HG02870 (cell line): ENCODE measurements around the gene SCFD2.
"Not testable (repeated sequence)": the region's sequence is repeated elsewhere in the genome, so short reads cannot be mapped to it uniquely, and the experiment has no call there.

ENCODE experiments used
- ATAC-seq: cut with Tn5 transposase; IDR thresholded peaks from one replicate; pipeline ENCODE4 v1.9.1; 2021; ENCODE audit warnings: mild to moderate bottlenecking, moderate library complexity; ENCODE audit not compliant: unreplicated experiment

The SCFD2 gene

DNA sequence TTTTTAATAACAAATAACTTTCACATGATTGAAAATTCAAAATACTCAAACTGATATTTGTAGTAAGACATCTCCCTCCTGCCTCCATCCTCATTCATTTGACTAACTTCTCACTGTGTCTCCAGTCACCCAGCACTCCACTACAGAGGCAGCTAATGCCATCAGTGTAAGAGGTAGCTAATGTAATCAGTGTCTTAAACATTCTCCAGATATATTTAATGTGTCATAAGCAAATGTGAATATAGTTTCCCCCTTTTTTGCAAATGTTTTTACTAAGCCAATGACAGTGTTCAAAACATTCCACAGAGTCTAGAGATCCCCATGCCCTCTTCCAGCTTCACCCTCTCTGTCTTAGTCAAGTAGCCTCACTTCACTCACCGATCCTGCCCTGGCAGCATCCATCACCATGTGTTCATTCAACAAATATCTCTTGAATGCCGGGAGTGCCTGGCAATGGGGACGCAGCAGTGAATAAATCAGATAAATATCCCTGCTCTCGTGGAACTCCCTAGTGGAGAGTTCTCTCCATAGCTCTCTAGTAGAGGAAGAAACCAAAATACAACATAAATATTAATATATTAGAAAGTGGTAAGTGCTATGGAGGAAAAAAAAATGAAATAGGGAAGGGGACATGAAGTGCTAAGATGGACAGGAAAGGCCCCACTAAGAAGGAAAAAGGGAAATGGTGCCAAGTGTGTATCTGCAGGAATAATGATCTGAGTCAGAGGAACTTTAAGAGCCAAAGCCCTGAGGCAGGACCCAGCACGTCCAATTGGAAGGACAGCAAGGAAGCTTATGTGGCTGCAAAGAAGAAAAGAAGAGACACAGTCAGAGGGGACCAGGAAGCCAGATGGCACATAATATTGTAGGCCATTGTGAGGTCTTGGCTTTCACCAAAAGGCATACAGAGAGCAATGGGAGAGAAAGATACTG lies 18.7 kb downstream of the SCFD2 start:
- ATAC-seq, result no peak

DNA sequence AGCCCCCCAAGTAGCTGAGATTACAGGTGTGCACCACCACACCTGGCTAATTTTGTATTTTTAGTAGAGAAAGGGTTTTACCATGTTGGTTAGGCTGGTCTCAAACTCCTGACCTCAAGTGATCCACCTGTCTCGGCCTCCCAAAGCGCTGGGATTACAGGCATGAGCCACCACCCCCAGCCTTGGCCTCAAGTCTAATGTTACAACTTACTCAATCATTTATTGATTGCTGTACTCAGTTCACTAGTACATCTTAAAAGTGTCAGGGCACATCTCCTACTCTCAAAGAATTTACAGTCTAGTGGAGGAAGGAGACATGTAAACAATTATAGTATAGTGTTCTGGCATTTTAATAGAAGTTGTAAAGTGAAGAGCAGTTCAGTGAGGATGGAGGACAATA lies 19.5 kb downstream of the SCFD2 start:
- ATAC-seq, result not testable (repeated sequence)

DNA sequence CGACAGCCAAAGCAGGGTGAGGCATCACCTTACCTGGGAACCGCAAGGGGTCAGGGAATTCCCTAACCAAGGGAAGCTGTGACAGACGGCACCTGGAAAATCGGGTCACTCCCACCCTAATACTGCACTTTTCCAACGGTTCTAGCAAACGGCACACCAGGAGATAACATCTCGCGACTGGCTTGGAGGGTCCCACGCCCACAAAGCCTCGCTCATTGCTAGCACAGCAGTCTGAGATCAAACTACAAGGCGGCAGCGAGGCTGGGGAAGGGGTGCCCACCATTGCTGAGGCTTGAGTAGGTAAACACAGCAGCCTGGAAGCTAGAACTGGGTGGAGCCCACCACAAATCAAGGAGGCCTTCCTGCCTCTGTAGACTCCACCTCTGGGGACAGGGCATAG lies 25.7 kb downstream of the SCFD2 start:
- not testable (repeated sequence) for ATAC-seq

DNA sequence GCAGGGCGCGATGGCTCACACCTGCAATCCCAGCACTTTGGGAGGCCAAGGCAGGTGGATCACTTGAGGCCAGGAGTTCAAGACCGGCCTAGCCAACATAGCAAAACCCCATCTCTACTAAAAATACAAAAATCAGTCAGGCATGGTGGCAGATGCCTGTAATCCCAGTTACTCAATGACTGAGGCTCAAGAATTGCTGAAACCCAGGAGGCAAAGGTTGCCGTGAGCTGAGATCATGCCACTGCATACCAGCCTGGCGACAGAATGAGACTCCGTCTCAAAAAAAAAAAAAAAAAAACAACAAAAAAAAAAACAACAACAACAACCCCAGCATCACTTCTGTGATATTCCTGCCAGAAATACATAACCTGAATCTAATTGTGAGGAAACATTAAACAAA lies 30.9 kb downstream of the SCFD2 start:
- not testable (repeated sequence) for ATAC-seq

DNA sequence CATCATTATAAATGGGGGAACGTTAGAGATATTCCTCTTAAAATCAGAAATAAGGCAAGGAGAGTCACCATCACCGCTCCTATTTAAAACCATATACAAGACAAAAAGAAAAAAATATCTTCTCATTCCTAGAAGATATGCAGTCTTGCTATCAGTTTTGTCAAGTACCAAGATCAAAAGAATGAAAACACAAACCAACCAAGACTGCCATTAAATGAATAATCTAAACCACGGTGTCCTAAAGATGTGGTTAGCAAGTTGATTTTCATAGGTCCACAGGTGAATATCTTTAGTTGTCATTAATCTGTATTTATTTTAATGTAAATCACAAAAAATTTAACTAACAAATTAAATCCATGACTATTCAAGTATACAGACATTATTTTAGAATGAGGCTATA lies 39.3 kb downstream of the SCFD2 start:
- no peak for ATAC-seq

DNA sequence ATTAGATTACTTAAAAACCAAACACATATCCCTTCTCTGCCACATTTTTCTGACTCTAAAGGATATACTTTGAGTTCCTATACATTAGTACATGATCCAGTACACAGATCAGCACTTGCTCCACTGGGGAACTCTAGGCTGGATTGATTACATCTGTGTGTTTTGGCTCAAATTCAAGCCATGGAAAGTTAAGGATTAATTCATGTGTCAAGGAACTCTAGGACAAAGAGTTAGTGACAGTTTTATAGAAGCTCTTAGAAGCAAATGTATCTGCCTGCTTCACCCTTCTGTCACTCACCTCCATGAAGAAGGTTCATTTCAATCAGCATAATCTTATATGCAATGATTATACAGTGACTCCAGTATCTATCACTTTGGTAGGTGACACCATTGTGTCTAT lies 43.2 kb downstream of the SCFD2 start:
- no peak for ATAC-seq

DNA sequence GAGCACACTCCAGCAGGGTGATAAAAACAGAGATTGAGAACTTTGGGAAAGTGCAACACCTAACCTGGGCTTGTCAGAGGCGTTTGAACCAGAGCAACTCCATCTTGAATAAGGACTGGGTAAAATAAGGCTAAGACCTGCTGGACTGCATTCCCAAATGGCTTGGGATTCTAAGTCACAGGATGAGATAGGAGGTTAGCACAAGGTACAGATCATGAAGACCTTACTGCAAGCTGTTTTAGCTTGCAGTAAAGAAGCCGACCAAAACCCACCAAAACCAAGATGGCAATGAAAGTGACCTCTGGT lies 43.9 kb downstream of the SCFD2 start:
- no peak for ATAC-seq

DNA sequence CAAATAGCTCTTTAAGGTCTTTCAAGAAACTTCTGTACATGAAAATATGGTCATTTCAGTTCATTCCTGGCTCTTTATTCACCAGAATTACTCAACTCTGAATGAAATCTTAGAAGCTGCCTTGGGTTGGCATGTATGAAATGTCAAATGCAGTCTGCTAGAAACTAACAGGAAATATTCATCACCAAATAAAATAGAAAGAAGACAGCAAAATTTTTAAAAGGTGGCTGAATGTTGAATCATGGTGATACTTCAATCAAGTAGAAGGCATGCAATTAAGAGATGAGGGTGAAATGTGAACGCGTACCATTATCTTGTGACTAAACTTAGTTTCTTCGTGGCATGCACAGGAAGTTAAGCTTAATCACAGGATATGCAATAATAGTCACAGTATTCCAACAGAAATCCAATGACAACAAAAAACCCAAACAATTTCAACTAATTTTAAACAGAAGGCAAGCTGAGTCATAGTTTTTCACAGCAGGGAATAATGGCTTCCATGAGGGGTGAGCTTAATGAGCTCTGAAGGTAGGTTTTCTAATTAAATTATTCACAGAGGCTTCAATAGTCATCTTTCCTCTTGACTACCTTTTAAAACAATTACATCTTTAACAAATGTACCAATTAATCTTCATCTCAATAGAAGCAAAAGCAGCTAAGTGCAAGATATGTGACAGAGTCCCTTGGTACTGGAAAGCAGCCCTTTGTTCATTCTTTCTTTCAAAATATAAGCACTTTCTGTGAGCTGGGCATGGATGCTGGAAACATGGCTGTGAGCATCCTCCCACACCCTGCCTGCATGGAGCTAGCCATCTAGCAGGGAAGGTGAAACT lies 44.5 kb downstream of the SCFD2 start:
- ATAC-seq, result no peak

DNA sequence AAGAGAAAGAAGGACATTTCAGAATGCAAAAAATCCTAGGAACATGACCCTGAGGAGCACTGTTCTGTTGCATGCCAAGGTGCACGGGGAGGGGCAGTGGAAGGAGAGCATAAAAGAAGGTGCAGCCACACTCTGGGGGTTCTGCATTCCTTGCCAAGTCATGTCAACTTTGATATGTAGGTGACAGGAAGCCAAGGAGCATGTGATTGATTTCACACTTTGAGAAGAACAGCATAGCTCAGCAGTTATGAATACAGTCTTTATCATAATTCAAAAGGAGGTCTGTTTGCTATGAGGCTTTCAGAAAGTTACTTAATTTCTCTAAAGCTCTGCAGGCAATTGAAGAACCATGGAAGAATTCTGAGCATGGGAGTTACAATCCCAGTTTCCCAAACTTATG lies 50.6 kb downstream of the SCFD2 start:
- no peak for ATAC-seq

DNA sequence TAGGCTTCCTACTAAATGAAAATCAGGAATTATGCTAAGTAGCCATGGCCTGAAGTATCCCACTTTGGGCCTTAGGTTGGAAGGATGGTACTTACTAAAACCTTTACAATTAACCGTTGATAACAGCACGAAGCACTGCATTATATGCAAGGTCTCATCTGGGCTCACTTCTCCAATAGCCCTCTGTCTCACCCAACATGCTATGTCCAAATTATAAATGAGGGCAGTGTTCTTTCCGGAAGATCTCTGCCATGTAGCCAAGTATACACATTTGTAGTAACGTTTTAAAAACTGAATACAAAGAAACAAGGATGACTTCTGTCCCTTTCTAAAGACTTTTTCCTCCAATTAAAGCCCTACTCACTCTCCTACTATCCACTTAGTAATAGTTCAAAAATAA lies 51.6 kb downstream of the SCFD2 start:
- ATAC-seq, result no peak

DNA sequence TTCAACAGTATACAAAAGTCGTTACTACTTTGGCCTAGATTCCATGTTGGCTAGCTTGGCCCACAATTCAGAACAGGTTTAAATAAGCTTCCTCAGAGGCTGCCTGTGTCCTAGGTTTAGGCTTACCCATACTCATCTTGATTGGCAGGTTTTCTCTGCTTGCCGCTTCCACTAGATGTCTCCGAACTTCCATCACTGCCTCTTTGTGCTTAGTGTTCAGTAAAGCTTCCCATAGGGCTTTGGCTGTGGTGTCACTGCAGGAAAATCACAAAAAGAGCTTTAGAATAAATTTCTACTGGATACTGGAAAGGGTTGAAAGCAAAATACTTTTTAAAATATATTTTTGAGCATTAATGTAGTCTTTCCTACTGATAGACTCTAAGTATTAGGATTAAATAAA lies 52.4 kb downstream of the SCFD2 start:
- ATAC-seq, result no peak

DNA sequence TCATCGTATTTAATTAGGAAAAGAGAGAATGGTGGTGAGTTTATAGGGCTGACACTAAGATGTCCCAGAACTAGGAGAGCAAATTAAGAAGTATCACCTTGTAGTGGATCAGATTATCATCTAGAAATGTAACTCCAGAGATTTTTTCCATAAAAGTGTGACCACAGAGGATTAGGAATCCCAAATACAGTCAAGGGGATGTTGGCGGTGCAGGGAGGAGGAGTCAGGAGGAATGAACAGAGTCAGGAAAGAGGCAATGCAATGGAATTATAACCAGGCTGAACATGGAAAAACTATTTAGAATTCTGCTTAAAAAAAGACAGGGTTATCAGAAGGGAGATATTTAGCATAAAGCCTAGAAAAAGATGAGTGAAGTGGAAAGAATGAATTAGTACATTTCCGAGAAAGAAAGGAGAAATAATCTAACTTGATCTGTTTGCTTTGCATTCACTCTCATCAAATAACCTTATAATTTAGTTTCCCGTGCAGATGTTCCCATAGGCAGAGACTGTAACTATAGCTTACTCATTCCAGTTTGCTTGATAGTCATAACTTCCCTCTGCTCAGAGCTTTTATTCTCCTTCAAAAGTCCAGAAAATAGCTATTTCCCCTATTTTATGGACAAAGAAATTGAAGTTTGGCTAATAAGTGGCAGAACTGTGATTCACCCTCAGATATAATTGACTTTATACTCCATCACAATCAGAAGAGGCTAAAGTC lies 56.4 kb downstream of the SCFD2 start:
- no peak for ATAC-seq

DNA sequence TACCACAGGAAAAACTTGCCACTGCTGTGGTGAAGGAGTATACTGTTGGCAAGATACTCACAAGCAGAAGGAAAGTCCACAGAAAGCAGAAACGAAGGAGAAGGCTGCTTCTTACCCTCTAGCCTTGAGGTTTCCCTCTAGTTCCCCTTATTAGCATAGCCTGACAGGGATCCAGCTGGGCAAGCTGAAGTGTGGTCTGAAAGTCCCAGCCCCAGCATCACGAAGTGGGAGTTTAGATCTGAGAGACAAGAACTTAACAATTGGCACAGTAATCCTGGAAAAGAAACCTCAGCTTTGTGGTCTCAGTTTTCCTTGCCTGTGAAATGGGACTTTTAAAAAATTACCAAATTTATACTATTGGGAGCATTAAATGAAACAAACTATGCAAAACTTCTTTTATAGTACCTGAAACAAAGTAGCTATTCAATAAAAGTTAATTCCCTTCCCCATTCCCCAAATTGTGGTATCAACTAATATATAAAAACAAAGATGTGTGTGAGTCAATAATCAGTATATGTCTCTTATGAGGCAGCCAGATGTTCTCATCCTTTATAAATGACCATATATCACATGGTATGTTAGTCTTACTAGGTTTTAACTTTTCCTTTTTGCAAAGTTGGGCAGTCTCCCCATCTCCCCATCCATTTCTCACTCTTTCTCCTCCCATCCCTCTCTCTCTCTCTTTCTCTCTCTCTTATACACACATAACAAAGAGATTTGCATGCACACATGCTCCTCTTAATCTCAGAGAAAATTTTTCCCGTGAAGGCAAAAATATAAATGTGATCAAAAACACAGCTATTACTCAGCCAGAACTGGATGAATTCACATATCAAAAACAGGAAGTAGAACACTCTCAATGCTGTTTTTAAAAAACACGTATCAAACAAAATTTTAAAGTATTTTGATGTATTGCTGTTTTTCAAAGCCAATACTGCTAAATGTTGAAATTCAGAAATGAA lies 57.8 kb downstream of the SCFD2 start:
- ATAC-seq, result peak; percentile 85

DNA sequence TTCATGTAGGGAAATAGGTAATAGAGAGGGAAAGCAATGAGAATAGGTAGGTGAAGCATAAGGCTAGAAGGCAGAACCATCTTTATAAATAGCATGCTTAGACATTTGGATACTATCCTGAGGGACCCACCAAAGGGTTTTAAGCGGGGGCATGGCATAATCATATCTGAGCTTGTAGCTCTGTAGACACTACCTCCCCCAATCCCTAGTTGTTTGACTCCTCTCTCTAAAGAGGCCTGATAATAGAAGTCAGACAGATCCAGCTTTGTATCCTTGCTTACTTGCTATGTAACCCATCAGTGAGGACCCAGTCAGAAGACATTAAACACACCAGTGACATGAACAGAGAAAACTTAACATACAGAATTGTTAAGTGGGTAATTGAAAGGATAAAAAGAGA lies 58.7 kb downstream of the SCFD2 start:
- ATAC-seq, result peak; percentile 4

DNA sequence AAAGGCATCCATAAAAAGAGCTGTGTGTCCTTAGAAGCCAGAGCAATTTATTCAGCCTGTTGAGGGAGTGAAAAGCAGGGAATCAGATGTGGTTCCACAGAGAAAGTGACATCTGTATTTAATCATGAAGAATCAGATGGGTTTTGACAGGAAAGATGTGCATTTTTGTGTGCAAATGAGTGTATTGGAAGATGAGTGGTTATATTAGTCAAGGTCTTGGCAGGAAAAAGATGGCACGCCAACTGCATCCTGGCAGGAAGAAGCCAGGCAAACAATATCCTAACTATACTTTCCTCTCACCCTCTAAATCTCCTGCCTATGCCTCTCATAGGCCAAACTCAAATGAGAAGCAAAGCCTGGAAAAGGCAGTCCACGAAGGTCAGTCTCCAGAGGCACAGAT lies 59.1 kb downstream of the SCFD2 start:
- ATAC-seq, result no peak

DNA sequence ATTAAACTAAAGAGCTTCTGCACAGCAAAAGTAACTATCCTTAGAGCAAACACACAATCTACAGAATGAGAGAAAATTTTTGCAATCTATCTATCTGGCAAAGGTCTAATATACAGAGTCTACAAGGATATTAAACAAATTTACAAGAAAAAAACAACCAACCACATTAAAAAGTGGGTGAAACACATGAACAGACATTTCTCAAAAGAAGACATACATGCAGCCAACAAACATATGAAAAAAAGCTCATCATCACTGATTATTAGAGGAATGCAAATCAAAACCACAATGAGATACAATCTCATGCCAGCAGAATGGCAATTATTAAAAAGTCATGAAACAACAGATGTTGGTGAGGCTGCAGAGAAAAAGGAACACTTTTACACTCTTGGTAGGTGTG lies 73.7 kb downstream of the SCFD2 start:
- ATAC-seq, result not testable (repeated sequence)

DNA sequence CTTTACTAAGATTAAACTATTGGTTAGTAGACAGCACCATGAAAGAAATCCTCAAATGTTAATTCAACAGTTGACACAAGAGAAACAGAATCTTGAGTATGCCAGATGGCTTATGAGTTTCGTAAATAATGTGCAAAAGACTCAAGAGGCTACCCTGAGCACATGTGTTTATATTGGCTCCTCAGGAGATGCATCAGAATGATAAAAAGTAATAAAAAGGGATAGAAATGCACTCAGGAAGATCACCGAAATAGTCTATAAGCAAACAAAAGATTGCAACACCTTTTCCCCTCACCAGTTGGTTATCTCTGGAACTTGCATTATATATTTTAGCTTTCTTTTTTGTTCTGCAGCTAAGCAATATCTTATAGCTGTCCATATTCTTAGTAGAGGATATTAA lies 84.4 kb downstream of the SCFD2 start:
- ATAC-seq, result no peak

DNA sequence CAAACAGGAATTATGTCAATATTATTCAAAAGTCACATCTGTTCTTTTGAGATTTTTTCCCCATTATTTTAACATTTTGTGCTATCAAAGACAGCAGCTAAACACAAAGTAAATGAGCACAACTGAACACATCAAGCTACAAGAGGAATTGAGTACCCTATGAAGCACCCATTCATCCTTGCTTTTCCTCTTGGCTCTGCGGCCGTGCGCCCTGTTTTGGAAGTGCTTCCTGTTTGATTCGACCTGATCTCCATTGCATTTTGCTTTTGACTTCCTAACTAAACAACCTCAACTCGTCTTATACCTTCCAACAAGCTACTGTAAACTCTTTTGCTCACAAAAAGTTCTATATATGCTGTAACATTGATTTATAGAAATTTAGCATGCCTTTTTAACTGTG lies 85.0 kb downstream of the SCFD2 start:
- no peak for ATAC-seq

DNA sequence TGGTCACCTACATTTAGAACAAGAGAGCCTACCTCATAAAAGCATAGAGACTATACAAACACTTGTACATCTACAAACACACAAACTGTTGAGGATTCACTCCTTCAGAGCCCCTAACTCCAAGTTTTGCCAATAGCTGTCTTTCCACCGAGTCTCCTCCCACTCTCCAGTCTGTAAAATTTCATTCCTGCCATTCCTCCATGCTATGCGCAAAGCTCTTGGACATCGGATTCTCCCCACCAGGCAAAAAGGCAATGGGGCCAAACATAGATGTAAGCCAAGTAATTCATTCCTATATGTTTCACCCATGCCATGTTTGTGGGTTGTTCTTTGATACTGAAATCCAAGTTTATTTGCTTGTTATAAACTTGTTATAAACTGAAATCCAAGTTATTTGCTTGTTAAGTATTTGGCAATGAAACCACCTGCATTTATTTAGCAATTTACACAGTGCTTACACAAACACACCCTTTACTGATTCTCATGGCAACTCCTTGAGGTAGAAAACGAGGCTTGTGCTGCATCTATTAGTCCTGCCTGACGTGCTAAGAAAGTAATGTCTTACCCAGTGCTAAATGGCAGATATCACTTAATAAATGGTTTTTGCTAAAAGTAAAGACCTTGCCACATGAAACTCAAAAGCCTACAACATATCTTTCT lies 91.1 kb downstream of the SCFD2 start:
- ATAC-seq, result no peak

DNA sequence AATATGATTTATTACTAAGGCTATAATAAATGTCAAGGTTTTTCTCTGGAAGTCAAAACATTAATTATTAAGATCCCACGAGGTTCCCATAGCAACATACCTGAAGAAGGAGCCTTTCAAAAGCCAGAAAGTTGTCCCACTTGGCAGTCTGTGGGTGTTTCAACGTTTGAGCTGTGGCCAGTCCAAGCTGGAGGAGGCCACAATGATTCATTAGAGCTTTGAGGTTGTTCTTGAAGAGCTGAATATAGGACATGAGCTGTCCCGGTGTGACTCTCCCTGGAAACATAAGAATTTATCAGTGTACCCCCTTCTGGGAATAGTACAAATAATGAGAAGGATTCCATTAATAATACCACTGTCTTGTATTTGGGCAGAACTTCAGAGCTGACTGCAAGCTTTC lies 92.1 kb downstream of the SCFD2 start:
- ATAC-seq, result no peak
